ENCODE data around the gene CNTN1.

The CNTN1 gene

DNA sequence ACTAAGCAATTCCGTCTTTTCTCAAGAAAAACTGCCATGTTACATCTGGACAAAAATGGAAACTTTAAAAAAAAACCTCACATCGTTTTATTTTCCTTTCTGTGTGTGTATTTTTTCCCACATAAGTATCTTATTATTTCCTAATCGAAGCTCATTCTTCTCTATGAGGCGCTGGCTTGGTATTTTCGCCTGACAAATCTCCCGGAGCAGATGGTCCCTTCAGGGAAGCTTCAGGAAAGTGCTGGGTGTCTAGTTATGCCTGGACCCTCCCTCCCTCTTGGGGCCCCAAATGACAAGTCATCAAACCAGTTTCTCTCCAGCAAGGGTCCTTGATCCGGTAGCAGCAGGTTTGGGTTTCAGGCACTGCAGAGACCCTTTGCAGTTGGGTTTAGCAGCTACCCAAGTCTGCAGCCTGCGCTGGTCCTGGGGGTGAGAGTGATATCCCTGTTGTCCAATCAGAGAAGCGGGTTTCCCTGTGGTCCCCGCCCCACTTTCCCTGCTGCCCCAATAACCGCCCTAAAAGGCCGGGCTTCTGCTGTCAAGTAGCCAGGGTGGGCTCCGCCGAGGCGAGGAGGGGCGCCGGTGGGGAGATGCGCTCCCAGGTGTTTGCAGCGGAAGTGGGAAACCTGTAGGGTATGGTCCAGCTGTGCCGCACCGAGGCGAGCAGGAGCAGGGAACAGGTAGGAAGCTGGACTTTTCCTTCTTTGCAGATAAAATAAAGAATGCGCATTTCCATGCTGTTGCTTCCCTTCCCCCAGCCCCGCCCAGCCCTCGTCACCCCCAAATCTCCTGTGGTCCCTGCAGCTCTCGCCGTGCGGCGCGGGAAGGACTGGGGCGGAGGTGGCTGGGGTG is at the start of gene CNTN1:
Gene CNTN1 (plus strand): TSS at position 527 of the 852 bp plus-strand sequence.
- DNase-seq, result peak; percentile 61

- no peak for DNase-seq
Observed at GRCh38 chr12:40643506-40643905, 48.7 kb upstream of the CNTN1 start.

DNA sequence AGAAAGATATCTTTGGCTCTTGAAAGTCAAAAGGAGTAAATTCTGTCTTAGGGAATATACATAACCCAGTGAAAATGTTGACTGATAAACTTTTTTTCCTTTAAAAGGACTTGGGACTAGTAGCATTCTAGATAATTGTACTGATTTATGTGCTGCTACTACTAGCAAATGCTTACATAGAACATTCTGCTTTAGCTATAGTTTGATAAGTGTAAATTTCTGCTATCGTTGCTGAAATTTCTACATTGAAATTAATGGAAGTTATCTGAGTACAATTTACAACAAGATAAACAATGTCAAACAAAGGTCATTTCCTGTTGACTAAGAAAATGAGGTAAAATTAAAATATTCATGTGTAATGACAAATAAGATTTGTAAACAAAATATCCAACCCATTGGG is 48.3 kb upstream of the CNTN1 start:
- DNase-seq, result no peak

GRCh38 chr12:40644708-40645107 is 47.5 kb upstream of the CNTN1 start:
- no peak for DNase-seq

DNA sequence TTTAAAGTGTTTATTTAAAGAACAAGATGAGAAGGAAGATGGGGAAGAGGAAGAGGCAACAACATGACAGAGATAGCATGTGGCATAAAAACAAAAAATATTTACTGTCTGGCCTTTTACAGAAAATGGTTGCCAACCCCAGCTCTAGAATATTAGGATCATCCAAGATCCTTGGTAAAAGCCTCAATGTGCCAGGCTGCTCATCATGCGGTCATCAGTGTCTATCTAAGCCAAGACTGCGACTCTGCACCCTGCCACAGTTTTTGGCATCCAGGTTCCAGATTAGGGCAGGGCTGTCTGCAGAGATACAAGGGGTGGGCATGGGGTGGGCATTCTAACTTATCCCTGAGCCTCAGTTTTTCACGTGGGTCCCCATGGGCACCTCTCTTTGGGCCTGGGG is 46.9 kb upstream of the CNTN1 start:
- DNase-seq, result no peak

GRCh38 chr12:40646456-40646855 is 45.8 kb upstream of the CNTN1 start:
- DNase-seq, result no peak

GRCh38 chr12:40646911-40647310 is 45.3 kb upstream of the CNTN1 start:
- DNase-seq, result no peak

DNA sequence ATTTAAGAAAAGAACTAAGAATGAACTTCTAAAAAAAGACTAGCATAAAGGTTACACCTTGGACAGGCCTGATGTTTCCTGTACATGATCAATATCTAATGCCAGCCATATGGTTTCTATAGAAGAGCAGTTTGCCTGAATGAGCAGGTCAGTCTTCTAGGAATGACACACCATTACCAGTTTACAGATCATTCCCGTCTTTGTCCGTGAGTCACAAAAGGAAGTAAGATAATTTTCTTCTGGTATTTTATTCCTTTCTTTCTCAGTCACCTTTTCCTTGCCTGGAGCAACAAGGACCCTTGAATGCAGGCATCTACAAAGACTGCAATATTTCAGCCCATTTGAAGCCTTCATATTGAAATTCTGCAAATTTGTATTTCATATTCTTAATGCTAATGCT is 44.6 kb upstream of the CNTN1 start:
- no peak for DNase-seq

DNA sequence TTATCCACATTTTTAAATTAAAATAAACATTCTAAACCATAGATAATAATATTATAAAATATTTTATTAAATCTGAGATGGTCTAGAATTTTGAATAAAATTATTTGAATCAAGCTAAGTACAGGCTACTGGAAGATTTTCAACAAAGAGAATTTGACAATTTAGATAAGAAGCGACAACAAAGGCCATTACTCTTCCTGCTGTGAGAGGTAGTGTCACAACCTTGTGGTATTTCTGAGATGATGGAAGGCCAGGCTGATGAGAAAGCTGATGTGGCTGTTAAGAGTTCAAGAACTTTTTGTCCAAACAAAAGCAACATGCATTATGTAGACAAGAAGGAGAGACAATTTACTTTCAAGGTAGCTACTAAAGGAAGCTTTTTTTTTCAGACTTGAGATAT is 43.7 kb upstream of the CNTN1 start:
- DNase-seq, result no peak

DNA sequence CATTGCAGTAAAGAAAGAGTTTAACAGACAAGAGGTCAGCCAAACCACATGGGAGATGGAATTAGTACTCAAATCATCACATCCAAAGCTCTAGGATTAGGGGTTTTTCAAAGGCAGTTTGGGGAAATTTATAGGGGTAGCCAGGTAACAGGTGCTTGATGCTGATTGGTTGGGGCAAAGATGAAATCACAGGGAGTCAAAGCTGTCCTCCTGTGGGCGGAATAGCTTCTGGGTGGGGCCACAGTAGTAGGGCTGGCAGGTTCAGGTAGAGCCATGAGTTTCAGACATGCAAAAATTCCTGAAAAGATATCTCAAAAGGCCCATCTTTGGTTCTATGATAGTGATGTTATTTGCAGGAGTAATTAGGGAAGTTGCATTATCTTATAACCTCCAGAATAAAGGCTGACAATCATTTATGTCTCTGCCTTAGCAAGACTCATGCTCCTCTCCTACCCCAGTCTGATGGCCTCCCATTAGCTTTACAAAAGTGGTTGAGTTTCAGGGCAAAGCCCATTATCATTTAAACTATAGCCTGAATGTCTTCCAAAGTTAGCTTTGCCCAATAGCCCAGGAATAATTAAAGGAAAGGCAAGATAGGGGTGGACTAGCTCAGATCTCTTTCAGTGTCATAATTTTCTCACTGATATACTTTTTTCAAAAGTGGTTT is 42.1 kb upstream of the CNTN1 start:
- DNase-seq, result no peak

GRCh38 chr12:40655451-40655850 is 36.8 kb upstream of the CNTN1 start:
- DNase-seq, result no peak

- no peak for DNase-seq
Observed at GRCh38 chr12:40662366-40662765, 29.9 kb upstream of the CNTN1 start.

DNA sequence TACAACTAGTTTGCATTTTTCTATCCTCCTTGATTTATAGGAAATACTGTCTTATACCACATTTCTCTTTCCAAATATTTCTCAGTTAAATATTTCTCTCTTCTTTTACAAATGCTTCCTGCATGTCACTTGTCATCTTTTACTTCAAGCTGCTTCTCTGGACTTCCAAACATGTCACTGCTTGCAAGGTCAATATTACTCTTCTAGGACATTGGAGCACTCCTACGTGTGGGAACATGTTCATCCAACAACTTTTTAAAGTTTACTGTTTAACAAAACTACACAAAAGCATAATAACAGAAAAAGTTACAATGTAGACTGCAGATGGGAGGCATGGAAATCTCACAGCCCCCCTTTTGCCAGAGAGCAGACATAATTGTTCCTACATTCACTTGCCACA is 28.5 kb upstream of the CNTN1 start:
- no peak for DNase-seq

GRCh38 chr12:40668099-40668529 is 24.1 kb upstream of the CNTN1 start:
- no peak for DNase-seq

- no peak for DNase-seq
Observed at GRCh38 chr12:40672741-40673271, 19.4 kb upstream of the CNTN1 start.

- DNase-seq, result no peak
Observed at GRCh38 chr12:40681148-40681547, 11.1 kb upstream of the CNTN1 start.

GRCh38 chr12:40684986-40685385 is 7.3 kb upstream of the CNTN1 start:
- DNase-seq, result no peak

- DNase-seq, result no peak
Observed at GRCh38 chr12:40688085-40688725, 4.0 kb upstream of the CNTN1 start.

DNA sequence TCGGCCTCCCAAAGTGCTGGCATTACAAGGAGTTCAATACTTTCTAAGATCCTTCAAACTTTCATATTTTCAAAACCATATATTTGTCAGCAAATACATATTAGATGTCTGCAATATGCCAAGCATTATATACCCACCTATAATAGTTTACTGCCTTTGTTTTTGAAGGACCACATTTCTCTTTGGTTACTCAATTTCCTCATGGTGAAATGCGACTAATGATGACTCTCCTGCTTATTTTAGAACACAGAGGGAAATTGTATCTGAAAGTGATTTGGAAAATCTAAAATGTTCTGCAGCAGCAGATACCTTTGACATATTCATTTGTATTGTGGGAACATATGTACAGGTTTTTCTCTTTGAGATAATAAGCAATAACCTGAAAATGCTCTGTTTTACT is 2.7 kb upstream of the CNTN1 start:
- DNase-seq, result no peak

DNA sequence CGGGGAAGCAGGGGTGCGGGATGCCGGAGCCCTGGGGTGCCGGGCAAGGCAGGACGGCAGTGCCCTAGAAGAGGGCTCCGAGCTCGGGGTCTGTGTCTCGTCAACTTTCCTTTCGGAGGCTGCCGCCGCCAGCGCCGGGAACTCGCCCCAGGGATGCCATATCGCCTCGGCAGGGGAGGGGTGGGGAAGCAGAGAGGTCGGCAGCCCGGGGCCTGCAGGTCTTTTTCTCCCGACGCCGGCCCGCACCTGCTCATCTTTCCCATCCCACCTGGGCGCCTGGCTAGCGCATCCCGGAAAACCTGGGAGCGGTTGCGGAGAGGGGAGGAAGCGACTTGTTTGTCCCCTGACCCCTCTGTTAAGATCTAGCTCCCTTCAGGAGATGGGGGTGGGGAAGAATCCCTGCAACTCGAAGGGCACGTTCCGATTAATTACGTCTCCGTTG is 547 bp downstream of the CNTN1 start:
- DNase-seq, result no peak

DNA sequence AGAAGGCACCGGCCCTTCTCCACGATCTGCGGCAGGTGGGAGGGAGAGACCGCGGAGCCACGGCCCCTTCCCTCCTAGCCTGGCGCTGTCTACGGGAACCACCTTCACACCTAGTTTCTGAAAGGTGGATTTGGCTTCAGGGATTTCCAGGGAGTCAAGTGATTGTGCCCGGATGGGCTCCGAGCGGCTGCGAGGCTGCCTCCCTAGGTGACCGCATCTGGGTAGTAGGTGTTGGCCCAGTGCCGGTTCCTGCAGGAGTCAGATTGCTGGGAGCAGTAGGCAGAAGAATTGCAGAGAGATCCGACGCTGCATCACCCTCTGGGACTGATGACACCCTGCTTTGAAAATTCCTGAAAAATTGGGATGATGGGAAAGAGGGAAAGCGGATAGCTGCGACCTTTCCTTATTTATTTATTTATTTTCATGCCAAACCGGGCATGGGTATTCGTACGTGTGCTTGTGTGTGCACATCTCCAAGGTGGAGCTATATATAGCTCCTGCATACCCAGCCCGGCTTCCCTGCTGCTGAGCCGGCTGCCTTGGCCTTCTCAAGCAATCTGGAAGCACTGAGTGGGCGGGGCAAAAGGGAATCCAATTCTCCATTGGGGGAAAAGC is 1.1 kb downstream of the CNTN1 start:
- DNase-seq, result no peak

DNA sequence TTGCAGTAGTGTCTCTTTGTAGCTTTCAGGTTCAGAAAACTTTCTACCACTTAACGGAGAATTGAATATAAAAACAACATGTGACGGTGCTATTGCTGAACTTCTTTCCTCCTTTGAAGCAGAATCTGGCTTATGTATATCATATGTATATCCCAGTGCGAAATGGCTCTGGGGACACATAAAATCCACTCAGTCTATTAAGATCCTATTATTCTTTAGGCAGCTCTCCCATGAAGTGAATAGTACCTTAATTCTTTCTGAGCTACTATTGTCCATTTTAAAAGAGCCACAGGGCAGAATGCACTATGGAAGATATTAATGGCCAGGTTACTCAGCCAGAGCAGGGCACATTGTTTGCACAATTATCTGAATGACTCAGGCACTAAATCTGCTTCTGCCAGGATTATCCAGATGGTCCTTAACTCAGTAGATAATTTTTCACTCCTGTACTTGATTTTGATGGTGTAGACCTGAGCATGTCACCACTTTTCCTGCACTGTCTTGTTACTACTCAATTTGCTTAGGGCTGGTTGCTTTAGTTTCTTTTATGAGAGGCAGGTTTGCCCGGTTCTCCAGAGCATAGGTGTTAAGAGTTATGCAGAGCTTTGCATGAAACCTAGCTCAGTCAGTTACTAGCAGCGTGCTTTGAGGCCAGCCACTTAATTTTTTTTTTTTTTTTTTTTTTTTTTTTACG is 5.5 kb downstream of the CNTN1 start:
- DNase-seq, result peak; percentile 26

DNA sequence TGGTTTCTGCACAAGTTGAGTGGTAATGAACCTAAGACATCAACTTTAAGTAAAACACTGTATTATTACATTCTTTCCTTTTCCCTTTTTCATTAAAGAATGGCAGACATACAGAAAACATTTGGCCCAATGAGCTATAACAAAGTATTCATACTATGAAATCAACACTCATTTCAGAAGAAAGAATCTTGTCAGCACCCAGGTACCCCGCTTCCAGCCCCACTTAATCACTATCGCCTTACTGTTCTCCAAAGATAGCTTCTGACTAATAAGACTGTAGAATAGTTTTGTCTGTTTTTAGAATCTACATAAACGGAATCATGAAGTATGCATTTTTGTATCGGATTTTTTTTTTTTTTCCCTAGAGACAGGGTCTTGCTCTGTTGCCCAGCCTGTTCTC is 9.5 kb downstream of the CNTN1 start:
- DNase-seq, result no peak
